Gastroesophageal sphincter (tissue), 3 donors: ENCODE measurements around the gene SLC8A1.

Experiments
- EP300 ChIP-seq: sonication (generic); formaldehyde crosslinking; IDR thresholded peaks from one replicate; pipeline ENCODE4 v1.6.1; 2017; ENCODE audit warnings: antibody characterized with exemption, mild to moderate bottlenecking
- POLR2A ChIP-seq, 2 donors: fragments of 450-650 bp; IDR thresholded peaks; one replicate each; pipeline ENCODE4 v1.6.1; 2017; ENCODE audit warnings: antibody characterized with exemption in 2 of 2, mild to moderate bottlenecking in 2 of 2, moderate library complexity in 1 of 2
- POLR2AphosphoS5 ChIP-seq: sonication (generic); formaldehyde crosslinking; IDR thresholded peaks from one replicate; pipeline ENCODE4 v1.6.1; 2017; ENCODE audit warnings: antibody characterized with exemption
- TF ChIP-seq, protein P1 (sequence below), 4 experiments: fragments of 200-600 bp in 2 of 4; fragments of 450-650 bp in 2 of 4; sonication (generic) in 1 of 4; IDR thresholded peaks; one replicate each; pipeline ENCODE4 v1.5.1; 2017 to 2019; ENCODE audit warnings: antibody characterized with exemption in 4 of 4, mild to moderate bottlenecking in 2 of 4, moderate library complexity in 2 of 4

DNA sequence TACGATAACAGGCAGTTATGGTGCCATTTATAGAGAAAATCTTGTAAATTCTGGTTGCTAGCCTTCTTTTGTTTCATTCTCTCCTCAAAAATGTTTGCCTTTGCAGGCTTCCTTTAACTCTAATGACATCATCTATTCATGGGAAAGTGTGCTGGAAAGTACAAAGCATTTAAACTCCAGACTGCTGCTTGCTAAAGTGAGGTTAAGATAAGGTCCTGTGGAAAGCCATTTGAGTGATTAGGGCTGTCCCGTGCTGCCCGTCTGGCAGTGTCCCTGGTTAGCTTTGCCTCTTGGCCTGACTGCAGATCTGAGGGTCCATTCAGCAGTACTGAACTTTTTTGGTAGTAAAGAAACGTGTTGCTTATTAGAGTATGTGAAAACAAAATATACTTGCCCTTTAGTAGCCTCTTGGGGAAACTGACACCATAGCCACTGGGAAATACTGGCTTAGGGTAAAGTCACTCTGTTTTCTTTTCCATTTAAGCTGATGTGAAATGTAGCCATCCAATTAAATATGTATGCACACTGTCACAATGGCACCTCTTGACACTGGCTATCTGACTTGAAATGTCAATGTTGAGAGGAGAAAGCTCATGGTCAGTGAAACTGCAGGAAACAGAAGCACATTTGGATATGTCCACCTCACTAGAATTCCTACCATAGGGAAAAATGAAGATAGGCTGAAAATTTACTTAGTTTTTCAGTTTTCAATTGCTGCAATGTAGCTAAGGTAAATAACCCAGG lies 321.5 kb downstream of the SLC8A1 start:
- TF ChIP-seq POLR2A (IDR thresholded peaks at IDR 0.05) = no peak
- TF ChIP-seq, protein P1, sequence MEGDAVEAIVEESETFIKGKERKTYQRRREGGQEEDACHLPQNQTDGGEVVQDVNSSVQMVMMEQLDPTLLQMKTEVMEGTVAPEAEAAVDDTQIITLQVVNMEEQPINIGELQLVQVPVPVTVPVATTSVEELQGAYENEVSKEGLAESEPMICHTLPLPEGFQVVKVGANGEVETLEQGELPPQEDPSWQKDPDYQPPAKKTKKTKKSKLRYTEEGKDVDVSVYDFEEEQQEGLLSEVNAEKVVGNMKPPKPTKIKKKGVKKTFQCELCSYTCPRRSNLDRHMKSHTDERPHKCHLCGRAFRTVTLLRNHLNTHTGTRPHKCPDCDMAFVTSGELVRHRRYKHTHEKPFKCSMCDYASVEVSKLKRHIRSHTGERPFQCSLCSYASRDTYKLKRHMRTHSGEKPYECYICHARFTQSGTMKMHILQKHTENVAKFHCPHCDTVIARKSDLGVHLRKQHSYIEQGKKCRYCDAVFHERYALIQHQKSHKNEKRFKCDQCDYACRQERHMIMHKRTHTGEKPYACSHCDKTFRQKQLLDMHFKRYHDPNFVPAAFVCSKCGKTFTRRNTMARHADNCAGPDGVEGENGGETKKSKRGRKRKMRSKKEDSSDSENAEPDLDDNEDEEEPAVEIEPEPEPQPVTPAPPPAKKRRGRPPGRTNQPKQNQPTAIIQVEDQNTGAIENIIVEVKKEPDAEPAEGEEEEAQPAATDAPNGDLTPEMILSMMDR (IDR thresholded peaks at IDR 0.05) = no peak
- no peak for TF ChIP-seq EP300
- no peak for TF ChIP-seq POLR2AphosphoS5
